Neural progenitor cell (in vitro differentiated cells): ENCODE results near the gene PARK7.
"Not testable (repeated sequence)": the region's sequence is repeated elsewhere in the genome, so short reads cannot be mapped to it uniquely, and the experiment has no call there.

ENCODE experiments used
- EZH2 ChIP-seq: fragments of 200-600 bp; sonication (generic); IDR thresholded peaks from 2 replicates; pipeline ENCODE4 v1.6.1; 2017; ENCODE audit warnings: antibody characterized with exemption, mild to moderate bottlenecking, moderate library complexity
- TF ChIP-seq, protein P1 (sequence below): fragments of 200-600 bp; sonication (generic); IDR thresholded peaks from 2 replicates; pipeline ENCODE4 v1.5.1; 2017; ENCODE audit warnings: antibody characterized with exemption, mild to moderate bottlenecking

GRCh38 chr1:7952791-7953190 lies 8.7 kb upstream of the PARK7 start:
- not testable (repeated sequence) for TF ChIP-seq EZH2
- TF ChIP-seq, protein P1, sequence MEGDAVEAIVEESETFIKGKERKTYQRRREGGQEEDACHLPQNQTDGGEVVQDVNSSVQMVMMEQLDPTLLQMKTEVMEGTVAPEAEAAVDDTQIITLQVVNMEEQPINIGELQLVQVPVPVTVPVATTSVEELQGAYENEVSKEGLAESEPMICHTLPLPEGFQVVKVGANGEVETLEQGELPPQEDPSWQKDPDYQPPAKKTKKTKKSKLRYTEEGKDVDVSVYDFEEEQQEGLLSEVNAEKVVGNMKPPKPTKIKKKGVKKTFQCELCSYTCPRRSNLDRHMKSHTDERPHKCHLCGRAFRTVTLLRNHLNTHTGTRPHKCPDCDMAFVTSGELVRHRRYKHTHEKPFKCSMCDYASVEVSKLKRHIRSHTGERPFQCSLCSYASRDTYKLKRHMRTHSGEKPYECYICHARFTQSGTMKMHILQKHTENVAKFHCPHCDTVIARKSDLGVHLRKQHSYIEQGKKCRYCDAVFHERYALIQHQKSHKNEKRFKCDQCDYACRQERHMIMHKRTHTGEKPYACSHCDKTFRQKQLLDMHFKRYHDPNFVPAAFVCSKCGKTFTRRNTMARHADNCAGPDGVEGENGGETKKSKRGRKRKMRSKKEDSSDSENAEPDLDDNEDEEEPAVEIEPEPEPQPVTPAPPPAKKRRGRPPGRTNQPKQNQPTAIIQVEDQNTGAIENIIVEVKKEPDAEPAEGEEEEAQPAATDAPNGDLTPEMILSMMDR, result not testable (repeated sequence)
